Hematopoietic multipotent progenitor cell treated with erythropoietin and hydrocortisone succinate and interleukin-3 and kit ligand, for 17 days (in vitro differentiated cells): ENCODE results near the gene AKT2.
A peak's percentile ranks its signal among the peaks of the same experiment; 100 is the strongest.

ENCODE experiments used
- DNase-seq: peaks from one replicate; pipeline ENCODE4 v3.0.0-alpha.2; 2015; ENCODE audit warnings: low spot score

Gene AKT2

DNA sequence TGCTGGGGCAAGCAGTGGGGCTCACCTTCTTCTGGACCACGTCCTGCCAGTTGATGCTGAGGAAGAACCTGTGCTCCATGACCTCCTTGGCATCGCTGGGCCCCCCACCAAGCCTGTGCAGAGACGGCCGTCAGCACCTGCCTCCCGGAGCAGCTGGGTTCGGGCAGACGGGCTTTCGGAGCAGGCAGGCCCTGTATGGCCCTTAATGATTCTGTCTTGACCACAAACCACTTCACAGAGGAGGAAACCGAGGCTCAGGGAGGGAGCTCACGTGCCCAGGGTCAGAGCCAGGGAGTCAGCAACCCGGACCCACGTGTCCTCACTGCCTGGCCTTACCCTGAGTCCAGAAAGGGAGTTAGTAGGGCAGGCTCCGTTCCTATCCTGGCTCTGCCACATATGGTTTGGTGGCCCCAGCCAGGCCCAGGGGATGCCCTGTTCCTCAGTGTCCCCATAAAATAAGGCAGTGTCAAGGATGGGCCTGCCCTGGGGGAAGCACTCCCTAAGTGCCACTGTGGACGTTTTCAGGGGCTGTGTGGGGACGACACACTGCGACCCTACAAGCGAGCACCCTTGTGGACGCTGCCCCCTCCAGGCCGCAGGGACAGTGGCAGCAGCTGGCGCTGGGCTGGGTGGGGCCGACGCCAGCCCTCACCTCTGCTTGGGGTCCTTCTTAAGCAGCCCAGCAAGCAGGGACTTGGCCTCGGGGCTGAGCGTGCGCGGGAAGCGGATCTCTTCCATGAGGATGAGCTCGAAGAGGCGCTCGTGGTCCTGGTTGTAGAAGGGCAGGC lies 49.7 kb downstream of the AKT2 start:
- DNase-seq = no peak

DNA sequence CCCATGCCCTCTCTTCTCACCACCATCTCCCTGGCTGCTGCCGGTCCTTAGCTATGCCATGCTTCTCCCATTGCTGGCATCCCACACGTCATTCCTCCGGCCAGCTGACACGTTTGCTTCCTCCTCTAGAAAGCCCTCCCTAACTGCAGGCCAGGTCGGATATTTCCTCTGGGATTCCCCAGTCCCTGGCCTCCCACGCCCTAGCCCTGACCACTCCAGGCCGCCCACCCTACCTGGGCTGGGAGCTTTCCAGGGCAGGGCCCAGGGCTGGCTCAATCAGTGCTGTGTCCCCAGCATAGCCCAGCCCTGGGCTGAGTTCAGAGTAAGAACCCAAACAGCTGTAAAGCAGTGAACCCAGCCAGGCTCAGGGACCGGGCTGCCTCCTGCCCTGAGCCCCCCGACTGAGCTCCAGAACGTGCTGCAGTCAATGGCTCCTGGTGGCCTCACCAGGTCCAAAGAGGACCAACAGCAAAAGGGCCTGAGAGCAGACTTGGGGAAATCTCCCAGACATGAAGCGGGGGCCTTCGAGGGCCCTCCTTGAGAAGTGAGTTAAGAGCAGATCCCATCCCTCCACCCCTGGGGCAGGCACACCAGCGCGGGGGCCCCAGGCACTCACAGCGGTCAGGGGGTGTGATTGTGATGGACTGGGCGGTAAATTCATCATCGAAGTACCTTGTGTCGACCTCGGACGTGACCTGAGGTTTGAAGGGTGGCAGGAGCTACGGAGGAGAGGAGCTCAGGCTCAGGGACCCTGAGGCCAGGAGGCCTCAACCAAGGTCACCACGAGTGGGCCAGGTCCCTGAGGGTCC lies 50.5 kb downstream of the AKT2 start:
- DNase-seq = no peak

DNA sequence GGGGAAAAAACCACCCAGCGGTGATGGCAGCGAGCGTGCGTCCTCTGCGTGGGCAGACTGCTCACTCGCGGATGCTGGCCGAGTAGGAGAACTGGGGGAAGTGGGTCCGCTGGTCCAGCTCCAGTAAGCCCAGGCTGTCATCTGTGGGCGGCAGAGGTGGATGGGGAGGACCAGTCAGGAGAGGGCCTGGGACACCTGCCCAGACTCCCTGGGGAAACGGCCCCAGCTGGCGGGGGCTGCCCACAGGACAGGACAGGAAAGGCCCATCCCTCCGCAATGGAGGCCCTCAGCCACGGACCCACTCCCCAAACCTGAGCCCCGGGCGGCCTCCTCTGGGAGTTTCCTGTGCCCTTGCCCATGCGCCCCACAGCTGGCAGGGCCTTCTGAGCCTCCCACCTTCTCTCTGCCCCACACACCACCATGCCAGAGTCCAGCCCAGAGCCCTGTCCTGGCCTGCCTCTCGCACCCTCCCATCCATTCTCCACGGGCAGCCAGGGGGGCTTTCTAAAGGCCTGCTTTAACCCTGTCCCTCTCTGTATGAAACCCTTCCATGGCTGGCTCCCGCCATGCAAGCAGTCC lies 51.2 kb downstream of the AKT2 start:
- DNase-seq = no peak

DNA sequence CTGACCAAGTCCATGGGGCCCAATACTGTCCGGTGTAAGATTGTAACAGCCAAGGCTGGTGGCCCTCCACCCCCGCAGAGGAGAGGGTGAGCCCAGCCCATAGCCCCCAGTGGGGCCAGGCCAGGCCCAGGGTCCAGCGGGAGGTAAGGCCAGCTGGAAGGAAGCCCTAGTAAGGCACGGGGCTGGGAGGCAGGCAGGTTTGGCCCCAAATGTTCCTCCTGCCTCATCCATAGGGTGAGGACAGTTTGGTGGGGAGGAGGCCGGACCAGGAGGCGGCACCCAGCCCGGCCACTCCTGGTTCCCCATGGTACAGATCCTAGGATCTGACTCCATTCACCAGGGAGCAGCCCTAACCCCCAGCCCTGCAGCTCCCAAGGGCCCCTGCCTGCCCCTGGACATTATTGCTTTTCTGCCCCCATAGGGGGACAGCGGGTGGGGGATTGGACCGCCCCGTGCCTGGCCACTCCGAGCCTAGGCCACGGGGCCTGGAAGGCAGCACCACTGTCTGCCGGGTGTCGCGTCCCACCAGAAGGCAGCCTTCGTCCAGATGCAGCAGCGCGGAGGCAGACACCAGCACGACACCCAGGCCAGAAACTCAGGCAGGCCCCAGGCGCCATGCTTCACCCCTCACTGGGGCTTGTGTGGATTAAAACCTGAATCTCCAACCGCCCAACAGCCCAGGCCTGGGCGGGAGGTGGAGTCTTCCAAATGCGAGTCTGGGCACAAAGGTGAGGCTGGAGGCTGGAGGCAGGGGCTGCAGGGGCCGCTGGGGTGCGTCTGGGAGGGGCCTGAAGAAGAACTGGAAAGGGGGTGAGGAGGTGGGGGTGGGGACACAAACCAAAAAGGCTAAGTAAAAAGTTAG lies 52.0 kb downstream of the AKT2 start:
- DNase-seq = no peak

DNA sequence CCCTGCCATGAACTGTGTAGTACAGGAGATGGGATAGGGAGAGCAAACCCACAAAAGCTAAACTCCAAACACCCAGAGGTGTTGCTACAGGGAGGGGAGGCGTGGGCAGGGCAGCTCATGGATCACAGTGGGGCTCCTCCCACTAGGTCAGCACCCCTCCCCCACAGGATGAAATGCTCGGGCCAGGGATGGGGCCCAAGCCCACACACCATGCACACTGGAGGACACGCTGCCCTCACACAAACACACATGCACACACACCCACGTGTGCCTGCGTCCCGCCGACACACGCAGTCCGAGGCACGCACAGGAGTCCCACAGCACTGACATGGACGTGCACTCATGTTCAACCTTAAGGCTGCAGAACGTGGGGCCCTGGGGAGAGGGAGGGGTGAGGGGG lies 52.7 kb downstream of the AKT2 start:
- DNase-seq = no peak

DNA sequence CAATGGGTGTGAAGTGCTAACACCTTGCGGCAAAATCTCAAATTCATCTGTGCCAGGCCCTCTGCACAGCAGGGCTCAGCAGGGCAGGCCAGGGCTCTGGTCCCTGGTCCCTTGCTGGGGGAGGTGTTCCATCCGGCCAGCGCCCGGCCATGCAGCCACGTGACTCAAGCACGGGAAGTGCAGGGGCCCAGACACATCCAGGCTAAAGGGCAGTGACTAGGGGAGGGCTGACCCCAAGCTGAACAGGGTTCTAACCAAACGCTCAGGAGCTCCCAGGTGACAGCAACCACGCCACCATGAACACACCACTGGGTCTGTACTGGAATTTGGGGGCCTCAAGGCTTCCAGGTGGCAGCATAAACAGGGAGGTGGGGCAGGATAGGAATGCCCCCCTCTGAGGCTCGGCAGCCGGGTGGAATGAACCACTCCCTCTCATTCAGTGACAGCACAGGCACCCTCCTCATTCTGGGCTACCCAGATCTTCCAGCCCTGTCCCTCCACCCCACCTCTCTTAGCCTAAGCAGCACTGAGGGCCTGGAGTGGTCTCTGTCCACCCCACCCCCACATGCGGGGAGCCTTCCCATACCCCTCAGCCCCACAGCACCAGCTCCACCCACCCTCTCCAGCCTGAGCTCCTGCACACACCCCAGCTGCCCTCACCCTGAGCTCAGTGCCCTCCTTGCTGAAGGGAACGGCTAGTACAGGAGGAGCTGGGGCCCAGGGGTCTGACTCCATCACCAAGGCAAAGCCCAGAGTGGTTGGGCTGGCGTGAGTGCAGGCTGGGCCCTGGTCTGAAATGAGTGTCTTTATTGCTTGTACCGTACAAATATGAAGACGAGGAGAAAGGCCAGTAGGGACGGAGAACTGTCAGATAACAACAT lies 53.4 kb downstream of the AKT2 start:
- no peak for DNase-seq

DNA sequence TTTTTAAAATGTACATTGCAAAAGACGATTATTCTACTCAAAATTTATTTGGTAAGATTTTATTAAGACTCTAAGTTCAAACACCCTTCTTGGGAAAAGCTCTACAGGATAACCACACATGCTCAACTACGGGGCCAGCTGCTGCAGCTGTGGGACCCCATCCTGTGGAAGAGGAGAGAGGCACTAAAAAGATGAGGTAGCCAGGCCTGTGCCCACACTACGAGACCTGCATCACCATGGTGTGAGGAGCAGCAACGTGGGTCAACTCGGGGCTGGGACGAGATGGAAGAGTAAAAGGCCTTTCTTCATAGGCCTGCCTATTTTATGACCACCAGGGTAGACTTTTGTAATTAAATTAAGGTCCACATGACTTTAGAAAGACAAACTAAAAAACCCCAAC lies 54.1 kb downstream of the AKT2 start:
- DNase-seq = no peak

DNA sequence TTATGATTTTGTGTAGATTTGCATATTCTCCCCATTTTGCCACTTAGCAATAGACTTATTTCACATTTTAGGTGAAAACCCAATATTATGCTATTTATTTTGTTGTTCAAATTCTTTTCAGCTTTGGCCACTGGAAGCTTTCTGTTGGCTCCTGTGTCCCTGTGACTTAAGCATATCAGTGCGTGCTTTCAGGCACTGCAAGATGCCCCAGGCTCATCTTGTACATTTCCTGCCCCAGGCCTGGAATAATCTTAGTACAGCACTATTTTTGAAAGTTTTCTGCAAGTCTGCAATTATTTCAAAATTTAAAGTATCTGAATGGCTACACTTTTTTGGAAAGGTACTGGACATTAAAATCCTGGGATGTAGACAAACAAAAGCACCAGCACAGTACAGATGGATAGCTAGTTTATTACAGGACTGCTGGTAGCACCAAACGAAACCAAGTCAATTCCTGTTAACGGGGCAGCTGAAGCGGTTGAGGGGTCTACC lies 55.2 kb downstream of the AKT2 start:
- no peak for DNase-seq

DNA sequence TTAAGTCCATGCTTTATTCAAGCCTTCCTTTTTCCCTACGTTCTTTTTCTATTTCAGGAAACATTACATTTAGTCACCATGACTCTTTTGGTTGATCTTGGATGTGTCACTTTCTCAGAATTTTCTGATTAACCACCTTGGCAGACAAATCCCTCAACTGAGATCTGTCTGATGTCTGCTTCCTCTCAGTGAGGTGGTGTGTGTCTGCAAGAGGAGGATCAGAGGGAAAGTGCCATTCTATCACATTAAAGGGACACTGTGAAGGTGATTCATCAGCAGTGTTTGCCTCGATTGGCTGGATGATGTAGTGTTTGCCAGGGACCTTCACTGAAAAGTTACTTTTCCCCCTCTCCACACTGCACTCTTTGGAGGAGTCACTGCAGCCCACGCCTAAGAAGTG lies 55.7 kb downstream of the AKT2 start:
- DNase-seq = no peak

DNA sequence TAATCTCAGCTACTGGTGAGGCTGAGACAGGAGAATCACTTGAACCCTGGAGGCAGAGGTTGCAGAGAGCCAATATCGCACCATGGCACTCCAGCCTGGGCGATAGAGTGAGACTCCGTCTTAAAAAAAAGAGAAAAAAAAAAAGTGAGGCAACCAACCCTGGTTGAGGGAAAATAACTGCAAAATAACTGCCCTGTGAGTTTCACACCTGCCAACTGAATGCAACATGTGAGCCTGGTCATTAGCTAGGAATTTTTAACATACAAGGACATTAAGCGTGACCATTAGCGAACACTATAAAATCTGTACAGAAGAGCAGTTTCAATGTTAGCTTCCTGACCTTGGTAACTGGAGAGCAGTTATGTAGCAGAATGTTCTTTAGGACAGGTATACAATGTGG lies 56.3 kb downstream of the AKT2 start:
- no peak for DNase-seq

DNA sequence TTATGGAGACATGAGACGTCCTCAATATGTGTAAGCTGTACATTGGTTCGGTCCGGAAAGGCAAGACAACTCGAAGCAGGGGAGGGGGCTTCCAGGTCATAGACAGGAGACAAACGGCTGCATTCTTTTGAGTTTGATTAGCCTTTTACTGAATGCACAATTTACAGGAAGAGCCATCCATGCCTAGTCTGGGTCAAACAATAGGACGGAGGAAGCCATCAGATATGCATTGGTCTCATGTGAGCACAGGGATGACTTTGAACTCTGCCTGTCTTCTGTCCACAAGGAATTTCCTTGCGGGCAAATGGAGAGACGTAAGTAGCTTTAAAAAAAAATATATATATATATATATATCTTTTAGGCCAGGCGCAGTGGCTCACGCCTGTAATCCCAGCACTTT lies 56.8 kb downstream of the AKT2 start:
- DNase-seq = no peak

DNA sequence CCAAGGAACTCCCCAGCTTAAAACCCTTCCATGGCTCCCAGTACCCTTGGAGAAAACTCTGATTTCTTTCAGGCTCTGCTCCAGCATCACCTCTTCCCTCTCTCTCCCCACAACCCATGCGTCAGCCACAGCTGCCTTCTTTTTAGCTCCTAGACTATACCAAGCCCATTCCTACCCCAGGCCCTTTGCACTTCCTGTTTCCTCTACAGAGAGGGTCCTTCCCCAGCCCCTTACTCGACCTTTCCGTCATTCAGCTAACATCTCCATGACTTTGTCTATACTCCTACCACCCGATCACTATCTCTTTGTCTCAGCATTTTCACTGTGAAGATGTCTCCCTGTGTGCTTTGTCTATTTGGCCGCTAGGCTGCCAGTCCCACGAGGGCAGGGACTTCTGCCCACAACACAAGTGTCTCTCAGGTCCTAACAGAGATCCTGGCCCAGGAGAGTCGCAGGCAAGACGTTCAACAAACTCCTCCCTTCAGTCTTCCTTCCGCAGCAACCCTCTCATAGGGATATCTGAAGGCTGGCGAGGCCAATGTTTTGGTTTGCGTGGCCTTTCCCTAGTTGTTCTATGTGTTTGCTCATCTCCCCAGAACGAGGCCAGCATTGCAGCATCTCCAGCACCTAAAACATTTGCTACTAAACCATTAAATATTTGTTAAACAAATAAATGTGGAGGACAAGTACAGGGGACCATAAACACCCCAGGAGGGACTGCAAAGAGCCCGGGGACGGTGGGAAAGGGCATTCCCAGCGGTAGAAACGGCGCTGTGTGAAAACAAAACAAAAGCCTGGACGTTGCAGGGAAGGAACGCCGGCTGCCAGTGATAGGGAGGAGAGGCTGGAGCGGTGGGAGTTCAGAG lies 59.5 kb downstream of the AKT2 start:
- no peak for DNase-seq

DNA sequence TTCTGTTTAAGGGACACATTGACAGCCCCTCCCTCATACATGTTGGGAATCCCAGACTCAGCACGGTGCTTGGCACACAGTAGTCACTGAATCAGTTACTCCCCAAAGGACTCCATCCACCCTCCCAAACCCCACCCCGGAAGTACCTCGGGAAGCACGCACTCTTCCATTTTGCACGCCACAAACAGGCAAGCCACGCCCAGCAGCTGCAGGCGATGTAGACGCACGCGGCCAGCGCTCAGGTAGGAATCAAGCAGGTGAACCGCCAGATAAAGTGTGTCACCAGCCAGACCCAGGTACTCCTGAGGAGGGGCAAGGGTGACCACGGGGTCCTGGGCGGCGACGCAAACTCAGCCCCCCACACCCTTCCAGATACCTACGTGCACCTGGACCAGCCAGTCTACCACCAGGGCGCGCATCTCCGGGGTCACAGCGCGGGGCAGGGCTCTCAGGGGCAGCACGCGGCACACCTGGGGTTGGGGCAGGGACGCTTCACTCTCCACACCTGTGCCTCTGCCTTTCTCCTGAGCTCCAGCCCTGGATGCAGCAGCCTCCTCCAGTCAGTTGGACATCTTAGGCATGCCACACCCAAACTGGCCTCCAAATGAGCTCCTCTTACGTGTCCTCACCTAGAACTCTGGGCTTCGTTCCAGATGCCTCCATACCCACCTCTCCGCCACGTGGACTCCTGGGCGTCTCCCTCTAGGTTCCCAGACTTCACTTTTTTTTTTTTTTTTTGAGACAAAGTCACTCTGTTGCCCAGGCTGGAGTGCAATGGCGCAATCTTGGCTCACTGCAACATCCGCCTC lies 60.6 kb downstream of the AKT2 start:
- no peak for DNase-seq

DNA sequence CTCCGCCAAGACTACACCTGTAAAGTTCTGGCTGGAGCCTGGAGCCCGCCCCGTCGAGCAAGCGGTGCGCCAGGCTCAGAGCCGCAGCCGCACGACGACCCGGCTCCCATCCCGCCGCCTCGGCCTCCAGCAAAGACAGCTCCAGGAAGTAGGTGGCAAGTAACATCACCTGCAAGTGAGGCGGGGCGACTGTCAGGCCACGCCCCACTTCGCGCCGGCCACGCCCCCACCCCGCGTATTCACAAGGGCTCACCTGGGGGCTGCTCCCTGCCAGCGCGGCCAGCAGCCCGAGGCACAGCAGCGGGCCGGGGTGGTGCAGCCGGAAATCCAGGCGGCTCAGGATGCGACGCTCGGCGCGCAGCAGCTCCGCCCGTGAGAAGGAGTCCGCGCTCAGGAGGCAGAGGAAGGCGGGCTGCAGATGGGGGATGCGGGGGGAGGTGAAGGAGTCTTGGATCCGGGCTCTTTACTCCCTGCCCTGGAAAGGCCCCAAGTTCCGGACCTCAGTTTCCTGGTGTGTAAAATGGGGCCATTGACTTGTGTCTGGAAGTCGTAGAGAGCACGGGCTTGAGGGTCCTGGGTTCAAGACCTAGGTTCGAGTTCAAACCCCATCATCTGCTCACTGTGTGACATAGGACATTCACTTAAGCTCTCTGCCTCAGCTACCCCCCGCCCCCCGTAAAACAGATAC lies 61.9 kb downstream of the AKT2 start:
- DNase-seq = no peak

DNA sequence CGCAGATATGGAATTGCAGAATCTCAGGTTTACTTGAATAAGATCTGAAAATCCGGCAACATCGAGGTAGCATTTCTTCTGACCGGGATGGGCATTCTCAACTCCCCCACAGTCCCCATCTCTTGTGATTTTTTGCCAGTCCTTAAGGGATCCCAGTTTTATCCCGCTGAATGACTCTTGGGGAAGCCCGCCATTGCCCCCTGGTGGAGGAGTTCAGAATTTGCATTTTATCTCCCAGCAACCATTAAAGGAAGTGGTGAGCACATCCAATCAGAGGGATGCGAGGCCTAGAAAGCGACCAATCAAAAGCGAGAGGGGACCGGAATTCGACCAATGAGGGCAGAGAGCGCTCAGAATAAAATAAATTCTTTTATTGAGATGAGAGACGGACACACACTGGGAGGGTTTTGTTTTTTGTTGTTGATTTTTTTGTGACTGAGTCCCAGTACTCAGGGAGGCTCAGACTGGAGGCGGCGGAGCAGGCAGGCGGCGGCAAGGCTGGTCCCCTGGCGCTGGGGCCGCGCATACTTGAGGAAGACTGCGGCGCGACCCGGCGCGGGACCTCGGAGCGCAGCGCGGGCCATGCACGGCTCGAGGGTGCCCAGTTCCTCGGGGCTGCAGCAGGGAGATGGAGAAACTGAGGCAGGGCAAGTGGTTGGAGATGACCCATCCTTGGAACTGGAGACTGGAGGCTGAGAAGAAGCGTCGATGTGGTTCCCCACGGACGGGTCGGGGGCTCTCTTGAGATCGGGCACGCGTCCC lies 63.1 kb downstream of the AKT2 start:
- DNase-seq = peak; percentile 85

DNA sequence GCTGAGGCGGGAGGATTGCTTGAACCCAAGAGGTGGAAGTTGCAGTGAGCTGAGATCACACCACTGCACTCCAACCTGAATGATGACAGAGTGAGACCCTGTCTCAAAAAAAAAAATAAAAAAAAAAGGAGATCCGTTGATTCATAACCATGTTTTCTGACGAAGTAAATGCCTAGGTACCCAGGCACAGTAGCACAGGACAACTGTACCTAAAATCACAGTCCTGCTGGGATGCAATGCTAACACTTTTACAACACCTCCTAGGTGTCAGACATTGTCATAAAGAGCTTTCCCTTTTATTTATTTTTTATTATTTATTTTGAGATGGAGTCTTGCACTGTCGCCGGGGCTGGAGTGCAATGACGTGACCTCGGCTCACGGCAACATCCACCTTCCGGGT lies 64.5 kb downstream of the AKT2 start:
- DNase-seq = no peak

DNA sequence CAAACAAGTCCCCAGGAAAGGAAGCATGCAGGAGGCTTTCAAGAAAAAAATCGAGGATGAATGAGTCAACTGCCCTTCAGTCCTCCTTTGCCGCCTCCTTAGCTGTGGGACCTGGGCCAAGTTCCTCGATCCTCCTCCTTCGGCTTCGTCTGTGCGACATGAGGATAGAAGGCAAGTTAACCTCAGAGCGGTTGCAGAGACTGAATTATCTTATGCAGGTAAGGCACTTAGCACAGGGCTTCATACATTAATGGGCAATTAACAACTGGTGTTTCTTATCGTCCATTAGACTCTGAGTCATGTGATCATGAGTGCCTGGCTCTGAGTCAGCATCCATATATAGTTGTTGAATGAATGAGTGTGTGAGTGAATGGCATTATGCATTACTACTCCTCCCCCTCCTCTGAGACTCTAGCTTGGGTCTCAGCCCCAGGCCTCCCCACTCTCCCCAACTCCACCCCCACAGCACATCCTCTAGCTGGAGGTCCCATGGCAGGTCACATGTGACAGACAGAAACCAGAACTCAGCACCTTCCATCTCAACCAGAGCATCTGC lies 65.3 kb downstream of the AKT2 start:
- peak; percentile 46 for DNase-seq
